Measurements from ENCODE around the gene CXXC5.

DNA sequence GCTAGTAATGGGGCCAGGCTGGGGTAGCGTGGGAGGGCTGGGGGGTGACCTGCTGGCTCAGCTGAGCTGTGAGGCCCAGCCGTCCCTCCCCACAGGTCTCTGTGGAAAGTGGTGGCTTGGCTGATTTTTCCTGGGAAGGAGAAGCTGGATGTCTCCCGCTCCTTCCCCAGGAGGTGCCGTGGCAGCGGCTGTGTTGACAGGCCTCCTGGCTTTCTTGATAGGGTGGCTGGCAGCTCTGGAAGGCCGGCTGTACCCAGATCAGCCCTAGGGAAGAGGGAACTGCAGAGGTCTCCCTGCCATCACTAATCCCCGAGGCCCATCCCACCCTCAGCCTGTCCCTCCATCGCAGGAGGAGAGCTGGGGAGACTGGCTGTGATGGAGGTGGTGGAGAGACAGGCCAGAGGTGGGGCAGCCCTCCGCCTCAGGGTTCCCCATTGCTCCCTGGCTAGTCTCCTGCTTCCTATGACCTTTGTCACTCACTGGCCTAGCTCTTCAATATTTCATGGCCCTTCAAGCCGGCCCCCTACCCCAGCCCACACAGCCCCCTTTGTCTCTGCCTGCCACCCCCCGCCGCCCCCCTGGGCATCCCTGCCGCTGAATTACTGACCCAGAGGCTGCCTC, 6.8 kb downstream of the CXXC5 start:
- TF ChIP-seq, protein P1, sequence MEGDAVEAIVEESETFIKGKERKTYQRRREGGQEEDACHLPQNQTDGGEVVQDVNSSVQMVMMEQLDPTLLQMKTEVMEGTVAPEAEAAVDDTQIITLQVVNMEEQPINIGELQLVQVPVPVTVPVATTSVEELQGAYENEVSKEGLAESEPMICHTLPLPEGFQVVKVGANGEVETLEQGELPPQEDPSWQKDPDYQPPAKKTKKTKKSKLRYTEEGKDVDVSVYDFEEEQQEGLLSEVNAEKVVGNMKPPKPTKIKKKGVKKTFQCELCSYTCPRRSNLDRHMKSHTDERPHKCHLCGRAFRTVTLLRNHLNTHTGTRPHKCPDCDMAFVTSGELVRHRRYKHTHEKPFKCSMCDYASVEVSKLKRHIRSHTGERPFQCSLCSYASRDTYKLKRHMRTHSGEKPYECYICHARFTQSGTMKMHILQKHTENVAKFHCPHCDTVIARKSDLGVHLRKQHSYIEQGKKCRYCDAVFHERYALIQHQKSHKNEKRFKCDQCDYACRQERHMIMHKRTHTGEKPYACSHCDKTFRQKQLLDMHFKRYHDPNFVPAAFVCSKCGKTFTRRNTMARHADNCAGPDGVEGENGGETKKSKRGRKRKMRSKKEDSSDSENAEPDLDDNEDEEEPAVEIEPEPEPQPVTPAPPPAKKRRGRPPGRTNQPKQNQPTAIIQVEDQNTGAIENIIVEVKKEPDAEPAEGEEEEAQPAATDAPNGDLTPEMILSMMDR (conservative IDR thresholded peaks at IDR 0.05 in 1 of 2, IDR thresholded peaks at IDR 0.05 in 1 of 2; ENCODE audit: extremely low read depth in 1 of 2, insufficient read depth in 1 of 2, low read depth in 1 of 2, low read length in 2 of 2), result no peak
- no peak for TF ChIP-seq EZH2 (IDR thresholded peaks at IDR 0.05; ENCODE audit: borderline replicate concordance, low read length)
